ENCODE measurements around the gene PLG.
"Not testable (repeated sequence)": the region's sequence is repeated elsewhere in the genome, so short reads cannot be mapped to it uniquely, and the experiment has no call there.

- TF ChIP-seq CTCF (conservative IDR thresholded peaks at IDR 0.05); EZH2 (IDR thresholded peaks at IDR 0.05; ENCODE audit: low read depth): not testable (repeated sequence)
These were observed at the start of gene PLG for GRCh38 chr6:160701918-160702680.

All from PC-9 (cell line).